Stimulated activated CD8-positive, alpha-beta memory T cell treated with anti-CD3 and anti-CD28 coated beads, Interleukin-15, amount 100 ng/mL, for 24 hours (primary cell): ENCODE results near the gene MRPL28.
"Not testable (repeated sequence)": the region's sequence is repeated elsewhere in the genome, so short reads cannot be mapped to it uniquely, and the experiment has no call there.

Source experiments
- DNase-seq: peaks from one replicate; pipeline ENCODE4 v3.0.0-alpha.2; 2020; ENCODE audit warnings: low read depth

The MRPL28 gene

DNA sequence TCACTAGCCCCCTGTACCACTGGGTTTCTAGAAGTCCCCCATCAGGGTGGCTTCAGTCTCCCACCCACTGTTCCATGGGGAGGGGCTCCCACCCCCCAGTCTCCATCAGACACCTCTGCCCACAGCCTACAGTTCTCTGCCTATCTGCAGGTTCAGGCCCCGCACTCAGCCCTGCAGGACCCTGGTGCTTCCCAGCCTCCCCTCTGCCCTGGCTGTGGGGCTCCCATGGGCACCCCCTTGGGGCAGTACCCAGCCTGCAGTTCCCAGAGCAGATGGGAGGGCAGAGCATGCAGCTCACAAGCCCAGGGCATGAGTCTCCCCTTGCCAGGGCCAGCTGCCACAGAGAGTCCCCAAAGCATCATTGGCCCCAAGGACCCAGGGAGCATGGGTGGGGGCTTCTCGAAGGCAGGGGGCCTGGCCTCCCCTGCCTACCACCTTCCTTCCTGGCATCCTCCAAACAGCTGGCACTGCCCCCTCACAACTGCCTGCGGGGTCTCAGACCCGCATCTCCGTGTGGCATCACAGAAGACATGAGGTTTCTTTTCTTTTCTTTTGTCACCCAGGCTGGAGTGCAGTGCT, 2.8 kb upstream of the MRPL28 start:
- no peak for DNase-seq

DNA sequence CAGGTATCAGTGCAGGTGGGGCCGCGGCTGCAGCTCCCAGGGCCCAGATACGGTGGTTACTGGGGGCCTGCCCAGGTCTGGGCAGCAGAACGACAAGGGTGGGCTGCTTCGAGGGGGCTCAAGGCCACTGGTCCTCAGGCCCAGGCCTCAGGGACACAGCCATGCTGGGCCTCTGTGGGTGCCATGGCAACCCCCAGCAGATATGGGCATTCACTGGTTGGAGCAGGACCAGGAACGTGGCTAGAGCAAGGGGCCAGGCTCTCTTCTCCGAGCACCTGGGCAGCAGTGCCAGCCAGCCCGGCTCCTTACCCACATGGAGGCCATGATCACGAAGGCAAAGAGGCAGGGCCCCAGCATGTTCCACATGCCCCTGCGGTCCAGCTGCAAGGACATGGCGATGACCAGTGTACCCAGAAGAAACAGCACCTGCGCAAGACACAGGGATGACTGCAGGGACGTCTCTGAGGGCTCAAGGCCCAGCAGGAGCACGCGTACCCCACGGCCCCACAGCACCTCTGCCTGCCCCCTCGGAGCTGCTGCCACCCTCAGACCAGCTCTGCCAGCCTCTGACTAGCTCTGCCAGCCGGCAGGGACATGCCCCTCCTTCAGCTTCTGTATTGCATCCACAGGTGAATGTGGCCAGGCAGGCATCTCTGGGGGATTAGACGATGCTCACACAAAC, 2.1 kb upstream of the MRPL28 start:
- DNase-seq, result no peak

- DNase-seq, result no peak
Observed at GRCh38 chr16:371515-372301, 1.4 kb upstream of the MRPL28 start.

- DNase-seq, result no peak
Observed at GRCh38 chr16:370979-371514, 709 bp upstream of the MRPL28 start.

GRCh38 chr16:369866-370436, 387 bp downstream of the MRPL28 start:
- no peak for DNase-seq

DNA sequence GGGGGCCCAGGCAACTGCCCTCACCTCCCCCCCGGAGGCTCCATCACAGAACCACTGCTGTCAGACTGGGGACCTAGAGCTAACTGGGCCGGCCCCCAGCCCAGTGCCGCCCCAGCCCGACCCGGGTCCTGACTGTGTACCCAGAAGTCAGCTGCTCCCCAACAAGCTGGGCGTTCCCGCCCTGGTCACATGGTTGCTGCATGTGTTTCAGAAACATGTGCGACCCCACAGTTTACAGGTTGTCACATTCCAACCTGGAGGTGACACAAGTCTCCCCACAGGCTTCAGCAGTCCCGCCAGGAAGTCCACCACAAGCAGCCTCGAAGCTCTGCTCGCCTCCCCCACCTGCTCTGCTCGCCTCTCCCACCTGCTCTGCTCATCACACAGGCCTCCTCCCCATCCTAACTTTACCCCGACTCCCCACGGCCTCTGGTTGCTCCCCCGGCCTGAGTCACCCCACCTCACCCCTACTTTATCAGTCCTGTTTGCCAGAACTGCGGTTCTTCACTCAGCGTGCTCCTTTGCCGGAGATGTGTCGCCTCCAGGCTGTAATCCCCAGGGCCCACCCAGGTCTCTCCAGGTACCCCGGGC, 968 bp downstream of the MRPL28 start:
- no peak for DNase-seq

DNA sequence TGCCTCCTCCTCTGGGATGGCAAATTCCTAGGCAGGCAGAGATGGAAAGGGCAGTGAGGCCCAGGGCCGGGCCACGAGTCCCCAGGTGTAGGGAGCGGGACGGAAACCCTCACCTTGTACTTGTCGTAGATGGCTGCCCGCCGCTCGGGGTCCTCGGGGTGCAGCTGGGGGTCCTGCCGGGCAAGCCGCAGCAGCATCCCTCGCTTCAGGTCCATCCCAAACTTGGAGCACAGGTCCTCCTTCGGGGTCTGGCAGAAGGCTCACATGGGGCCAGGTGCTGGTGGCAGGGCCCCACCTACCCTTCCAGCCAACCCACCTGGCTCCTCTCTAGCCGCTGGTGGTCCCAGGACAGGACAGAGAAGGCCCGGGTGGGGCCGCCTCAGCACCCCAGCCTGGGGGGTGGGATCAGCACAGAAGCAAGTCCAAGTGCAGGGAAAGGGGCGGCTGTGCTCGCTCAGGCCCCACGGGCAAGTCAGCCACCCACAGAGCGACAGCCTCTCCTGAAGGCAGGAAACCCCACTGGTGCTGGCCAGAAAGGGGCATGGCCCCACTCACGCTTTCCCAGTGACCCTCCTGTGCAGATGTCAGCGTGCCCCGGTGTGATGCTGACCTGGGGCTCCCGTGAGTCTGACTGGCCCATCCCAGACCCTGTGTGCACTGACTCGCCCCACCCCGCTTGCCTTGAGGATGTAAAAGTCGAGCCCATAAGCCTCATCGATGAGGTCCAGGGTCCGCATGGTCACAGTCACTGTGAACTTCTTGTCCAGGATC, 1.8 kb downstream of the MRPL28 start:
- DNase-seq, result no peak

DNA sequence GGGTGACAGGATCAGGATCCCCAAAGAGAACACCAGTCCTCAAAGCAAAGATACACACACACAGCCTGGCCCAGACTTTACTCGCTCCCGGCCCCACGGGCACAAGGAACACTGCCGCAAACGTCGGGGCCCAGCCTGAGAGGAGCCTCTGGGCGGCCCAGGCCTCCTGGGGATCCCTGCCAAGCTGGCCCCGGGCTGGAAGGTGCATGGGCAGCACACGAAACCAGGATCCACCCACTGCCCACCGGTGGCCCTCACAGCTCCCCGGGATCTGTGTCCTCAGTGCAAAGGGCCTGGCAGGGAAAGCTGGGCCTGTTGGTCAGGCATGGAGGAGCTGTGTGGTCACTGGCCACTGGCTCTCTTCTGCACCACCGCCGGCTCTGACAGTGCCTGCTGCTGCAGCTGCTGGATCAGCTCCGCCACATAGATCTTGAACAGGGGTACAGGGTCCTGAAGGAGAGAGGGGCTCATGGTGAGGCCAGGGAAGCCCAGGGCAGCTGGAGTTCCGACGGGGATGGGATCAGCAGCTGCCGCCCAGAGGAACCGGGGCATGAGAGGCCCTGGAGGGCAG, 2.9 kb downstream of the MRPL28 start:
- DNase-seq, result no peak

DNA sequence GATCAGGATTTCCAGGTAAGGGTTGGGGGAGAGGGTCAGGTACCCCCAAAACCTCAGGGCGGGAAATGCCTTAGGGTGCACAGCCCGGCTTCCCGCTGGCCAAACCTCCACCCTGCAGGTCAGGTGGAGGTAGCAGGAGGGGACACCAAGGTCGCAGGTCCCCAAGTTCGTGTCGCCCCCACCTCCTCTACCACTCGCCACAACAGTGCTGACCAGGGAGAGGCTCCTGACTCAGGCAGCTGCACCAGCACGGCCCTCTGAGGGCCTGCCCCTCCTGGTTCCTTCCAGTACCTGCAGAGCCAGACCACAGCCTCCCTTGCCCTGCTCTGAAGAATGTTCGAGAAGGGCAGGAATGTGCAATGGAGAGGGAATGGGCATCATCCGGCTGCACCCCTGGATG, 3.9 kb downstream of the MRPL28 start:
- DNase-seq, result no peak

GRCh38 chr16:364595-365491, 5.5 kb downstream of the MRPL28 start:
- no peak for DNase-seq

GRCh38 chr16:363766-364490, 6.4 kb downstream of the MRPL28 start:
- DNase-seq, result no peak

GRCh38 chr16:363110-363765, 7.1 kb downstream of the MRPL28 start:
- no peak for DNase-seq

DNA sequence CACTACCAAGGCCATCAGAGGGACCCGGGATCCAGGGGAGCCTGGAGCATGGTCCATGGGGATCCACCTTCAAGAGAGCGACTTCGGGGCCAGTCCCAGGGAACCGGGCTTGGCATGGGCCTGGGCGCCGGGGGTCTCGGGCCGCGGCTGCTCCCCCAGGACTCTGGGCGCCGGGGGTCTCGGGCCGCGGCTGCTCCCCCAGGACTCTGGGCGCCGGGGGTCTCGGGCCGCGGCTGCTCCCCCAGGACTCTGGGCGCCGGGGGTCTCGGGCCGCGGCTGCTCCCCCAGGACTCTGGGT, 7.7 kb downstream of the MRPL28 start:
- not testable (repeated sequence) for DNase-seq

DNA sequence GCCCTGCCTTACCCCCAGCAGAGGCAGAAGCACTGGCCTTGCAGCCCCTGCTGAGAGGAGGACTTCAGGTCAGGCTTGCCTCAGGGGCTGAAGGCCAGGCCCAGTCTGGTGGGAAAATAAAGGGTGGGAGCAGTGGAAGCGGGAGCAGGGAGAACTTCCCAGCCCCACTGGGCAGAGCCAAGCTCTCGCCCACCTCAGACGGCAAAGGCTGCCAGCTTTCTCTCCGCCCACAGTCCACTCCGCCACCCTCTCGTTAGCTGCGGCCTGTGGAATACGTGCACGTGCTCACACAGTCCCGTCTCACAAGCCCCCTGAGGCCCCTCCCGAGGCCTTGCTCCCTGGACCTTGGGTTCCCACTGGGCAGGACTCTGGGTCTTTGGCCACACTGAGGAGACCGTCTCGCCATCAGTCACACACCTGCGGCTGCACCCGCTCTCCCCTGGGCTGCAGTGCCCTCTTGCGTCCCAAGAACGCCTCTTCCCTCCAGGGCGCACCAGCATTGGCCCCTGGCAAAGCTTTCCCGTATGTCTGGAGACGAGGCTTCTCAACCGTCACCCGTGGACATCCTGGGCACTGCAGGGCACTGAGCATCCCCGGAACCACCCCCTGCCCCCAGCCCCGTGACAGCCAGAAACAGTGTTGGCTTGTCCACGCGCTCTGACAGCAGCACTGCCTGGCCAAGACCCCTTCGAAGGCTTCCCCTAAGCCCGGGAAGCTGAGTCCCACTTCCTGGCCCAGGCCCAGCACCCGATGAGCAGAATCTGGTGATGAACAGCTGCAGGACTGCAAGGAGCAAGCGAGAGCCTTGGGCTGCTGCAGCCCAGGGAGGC, 8.3 kb downstream of the MRPL28 start:
- no peak for DNase-seq

DNA sequence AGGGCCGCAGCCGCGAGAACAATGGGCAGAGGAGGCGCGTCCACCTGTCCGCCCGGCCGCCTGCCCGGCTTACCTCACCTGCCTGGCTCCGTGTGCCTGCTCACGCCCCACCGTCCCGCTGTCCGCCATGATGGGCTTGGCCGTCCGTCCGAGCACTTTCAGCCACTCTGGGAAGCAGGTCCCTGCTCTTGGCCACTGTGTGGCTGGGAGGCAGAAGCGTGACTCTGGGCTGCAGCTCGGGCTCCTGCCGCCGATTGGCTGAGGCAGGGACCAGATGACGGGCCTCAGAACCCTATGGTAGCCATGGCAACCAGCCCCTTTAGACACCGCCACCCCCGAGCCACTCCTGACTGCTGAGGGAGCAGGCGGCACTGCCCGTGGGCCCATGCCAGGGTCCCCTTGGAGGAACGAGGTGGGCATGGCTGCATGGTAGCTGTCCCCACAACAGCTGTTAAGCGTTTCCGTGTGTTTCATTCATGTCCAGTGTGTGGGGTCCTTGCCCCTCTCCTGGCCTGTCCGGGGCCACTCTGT, 8.9 kb downstream of the MRPL28 start:
- no peak for DNase-seq

GRCh38 chr16:360698-361336, 9.5 kb downstream of the MRPL28 start:
- DNase-seq, result no peak
